Esophagus mucosa (tissue), 1 donor: ENCODE results near the gene NDE1. TPM values are rescaled to one million over a fixed set of nuclear protein-coding genes. Genes with fewer than 3 reads are reported as not detected.
"Not testable (repeated sequence)": the region's sequence is repeated elsewhere in the genome, so short reads cannot be mapped to it uniquely, and the experiment has no call there.

Source experiments
- ATAC-seq: fragments of 200-7000 bp; cut with Tn5 transposase; one replicate; pipeline ENCODE4 v1.9.1; 2020
- total RNA-seq: library from RNA; stranded (reverse); gene quantifications from one replicate; pipeline ENCODE4 v1.2.4, GENCODE V29; 2023
- donor health status: DM: yes; HTN: yes; CAD: no.

Gene NDE1
- total RNA-seq, 1 donor from 2014 or later, result 42.0 TPM

- no peak for ATAC-seq
Measured at GRCh38 chr16:15621456-15621855, 28.6 kb upstream of the NDE1 start.

- ATAC-seq, result no peak
Measured at GRCh38 chr16:15621889-15622288, 28.2 kb upstream of the NDE1 start.

GRCh38 chr16:15631730-15632409 is 18.2 kb upstream of the NDE1 start:
- no peak for ATAC-seq

GRCh38 chr16:15635926-15636325 is 14.1 kb upstream of the NDE1 start:
- no peak for ATAC-seq

GRCh38 chr16:15636392-15636873 is 13.6 kb upstream of the NDE1 start:
- ATAC-seq, result no peak

GRCh38 chr16:15639061-15639568 is 10.9 kb upstream of the NDE1 start:
- no peak for ATAC-seq

- ATAC-seq, result no peak
Measured at GRCh38 chr16:15640966-15641365, 9.1 kb upstream of the NDE1 start.

- ATAC-seq, result no peak
Measured at GRCh38 chr16:15641753-15642556, 8.1 kb upstream of the NDE1 start.

- ATAC-seq, result peak; percentile 62
Measured at GRCh38 chr16:15642557-15643047, 7.4 kb upstream of the NDE1 start.

GRCh38 chr16:15643048-15643945 is 6.7 kb upstream of the NDE1 start, which contains the start of gene MARF1:
Gene MARF1, minus strand, starts transcription at chr16:15643154. Its CDS starts 3,921 bp downstream, at chr16:15639233.
- ATAC-seq, result peak; percentile 94

- ATAC-seq, result no peak
Measured at GRCh38 chr16:15643946-15644250, 6.1 kb upstream of the NDE1 start.

GRCh38 chr16:15644267-15644961 is 5.6 kb upstream of the NDE1 start:
- ATAC-seq, result peak; percentile 78

GRCh38 chr16:15644962-15645465 is 5.0 kb upstream of the NDE1 start:
- ATAC-seq, result peak; percentile 16

GRCh38 chr16:15646557-15647293 is 3.3 kb upstream of the NDE1 start:
- ATAC-seq, result not testable (repeated sequence)

GRCh38 chr16:15647294-15648014 is 2.6 kb upstream of the NDE1 start:
- ATAC-seq, result no peak

GRCh38 chr16:15648135-15648730 is 1.8 kb upstream of the NDE1 start:
- ATAC-seq, result no peak

GRCh38 chr16:15649311-15649710 is 734 bp upstream of the NDE1 start:
- ATAC-seq, result not testable (repeated sequence)

GRCh38 chr16:15649727-15650018 is 372 bp upstream of the NDE1 start:
- ATAC-seq, result no peak

- peak; percentile 6 for ATAC-seq
Measured at GRCh38 chr16:15650698-15651171, 690 bp downstream of the NDE1 start.
